Chondrocyte (in vitro differentiated cells): Measurements from ENCODE around the gene OR51L1. TPM values are rescaled to one million over a fixed set of nuclear protein-coding genes. Genes with fewer than 3 reads are reported as not detected.

Source experiments
- DNase-seq: peaks from one replicate; pipeline ENCODE4 v3.0.0; 2021; ENCODE audit warnings: mixed read lengths, low spot score
- H3K27ac Mint-ChIP-seq: one replicate; pipeline ENCODE4 v1.8.0; 2021; ENCODE audit warnings: mild to moderate bottlenecking, moderate library complexity, mixed read lengths; ENCODE audit not compliant: unreplicated experiment
- H3K27me3 Mint-ChIP-seq: 2 replicates; pipeline ENCODE4 v1.8.0; 2021; ENCODE audit warnings: low read depth, mixed read lengths
- H3K36me3 Mint-ChIP-seq: 2 replicates; pipeline ENCODE4 v1.8.0; 2021; ENCODE audit warnings: low read depth, mixed read lengths
- H3K4me1 Mint-ChIP-seq: 2 replicates; pipeline ENCODE4 v1.8.0; 2021; ENCODE audit warnings: low read depth, mild to moderate bottlenecking, mixed read lengths
- H3K4me3 Mint-ChIP-seq: one replicate; pipeline ENCODE4 v1.8.0; 2021; ENCODE audit warnings: mild to moderate bottlenecking, moderate library complexity, mixed read lengths; ENCODE audit not compliant: unreplicated experiment
- H3K9me3 Mint-ChIP-seq: 2 replicates; pipeline ENCODE4 v1.8.0; 2021; ENCODE audit warnings: low read depth, mixed read lengths
- CTCF ChIP-seq: fragments of 200-600 bp; sonication (generic); IDR thresholded peaks from 2 replicates; pipeline ENCODE4 v1.5.0; 2021; ENCODE audit warnings: antibody characterized with exemption, mild to moderate bottlenecking, moderate library complexity
- total RNA-seq: library from RNA; stranded (reverse); gene quantifications from 3 replicates; pipeline ENCODE4 v1.2.1, GENCODE V29; 2021

Gene OR51L1
- total RNA-seq, 1 donor from 2014 or later: not detected

DNA sequence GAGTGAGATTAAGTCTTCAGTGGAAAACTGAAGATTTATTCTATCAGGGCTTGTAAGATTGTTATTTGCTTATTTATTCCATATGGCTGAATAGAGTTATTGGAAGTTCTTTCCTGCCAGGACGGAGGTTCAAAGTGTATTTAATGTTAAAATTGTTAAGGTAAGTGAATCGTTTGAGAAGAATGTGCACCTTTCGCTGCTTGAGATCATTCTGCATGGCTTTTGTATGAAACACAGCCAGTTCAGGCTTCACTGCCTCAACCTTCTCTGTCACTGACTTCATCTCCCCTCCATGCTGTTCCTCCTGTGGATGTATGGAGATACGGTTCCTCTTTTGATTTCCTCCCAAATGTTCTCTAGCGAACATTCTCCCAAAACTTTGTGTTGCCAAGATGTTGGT, 19.2 kb upstream of the OR51L1 start:
- Mint-ChIP-seq H3K27me3 (peaks cover 5% of the 10 kb centered on the region), H3K4me1 (no peaks in the 10 kb centered on the region), H3K4me3 (no peak overlapping the region), H3K27ac (no peak overlapping the region), H3K9me3 (no peaks in the 10 kb centered on the region), H3K36me3 (no peaks in the 10 kb centered on the region)
- TF ChIP-seq CTCF: no peak
- no peak for DNase-seq

DNA sequence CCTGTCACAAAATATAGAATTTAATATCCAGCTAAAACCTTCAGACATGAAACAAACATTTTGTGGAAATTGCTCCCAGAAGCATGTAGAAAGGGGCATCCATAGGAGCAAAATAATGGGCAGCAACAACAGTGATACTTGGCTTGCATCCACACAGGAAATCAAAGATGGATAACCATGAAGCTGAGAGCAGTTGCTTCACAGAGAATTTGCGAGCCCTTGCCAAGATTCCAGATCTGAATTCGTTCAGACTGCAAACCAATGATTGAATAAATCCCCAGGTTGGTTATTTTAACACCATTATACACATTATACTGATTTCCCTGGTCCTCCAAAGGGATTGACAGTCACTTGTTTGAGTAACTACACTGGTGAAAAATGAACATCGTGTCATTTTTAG, 15.6 kb upstream of the OR51L1 start:
- TF ChIP-seq CTCF: no peak
- H3K9me3 Mint-ChIP-seq: no peaks in the 10 kb centered on the region
- H3K36me3 Mint-ChIP-seq: no peaks in the 10 kb centered on the region
- no peaks in the 10 kb centered on the region for H3K4me1 Mint-ChIP-seq
- peaks cover 8% of the 10 kb centered on the region for H3K27me3 Mint-ChIP-seq
- no peak overlapping the region for H3K27ac Mint-ChIP-seq
- no peak for DNase-seq
- H3K4me3 Mint-ChIP-seq: no peak overlapping the region

- DNase-seq: no peak
- no peak for TF ChIP-seq CTCF
- Mint-ChIP-seq H3K9me3 (no peaks in the 10 kb centered on the region), H3K4me3 (no peak overlapping the region), H3K36me3 (no peaks in the 10 kb centered on the region), H3K4me1 (no peaks in the 10 kb centered on the region), H3K27ac (no peak overlapping the region), H3K27me3 (peaks cover 11% of the 10 kb centered on the region)
These were observed 12.0 kb upstream of the OR51L1 start for GRCh38 chr11:4982678-4983077.

DNA sequence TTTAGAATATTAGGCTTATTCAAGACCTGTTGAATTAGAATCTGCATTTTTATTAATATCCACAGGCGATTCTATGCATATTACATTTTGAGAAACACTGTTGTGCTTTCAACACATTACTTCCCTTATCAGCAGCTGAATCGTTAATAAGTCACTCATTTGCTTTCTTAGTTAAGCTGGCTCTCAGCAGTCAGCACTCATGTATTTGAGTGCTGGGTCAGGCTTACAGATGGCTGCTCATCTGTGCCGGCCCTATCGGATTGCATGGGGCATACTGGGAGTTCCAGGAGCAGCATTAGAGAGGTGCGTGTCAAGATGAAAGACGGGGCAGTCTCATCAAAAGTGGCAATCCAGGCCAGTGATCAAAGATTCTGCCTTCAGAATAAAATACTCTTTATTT, 10.8 kb upstream of the OR51L1 start:
- H3K27me3 Mint-ChIP-seq: peaks cover 7% of the 10 kb centered on the region
- no peak overlapping the region for H3K4me3 Mint-ChIP-seq
- H3K4me1 Mint-ChIP-seq: no peaks in the 10 kb centered on the region
- H3K36me3 Mint-ChIP-seq: no peaks in the 10 kb centered on the region
- TF ChIP-seq CTCF: no peak
- H3K27ac Mint-ChIP-seq: no peak overlapping the region
- H3K9me3 Mint-ChIP-seq: no peaks in the 10 kb centered on the region
- no peak for DNase-seq

DNA sequence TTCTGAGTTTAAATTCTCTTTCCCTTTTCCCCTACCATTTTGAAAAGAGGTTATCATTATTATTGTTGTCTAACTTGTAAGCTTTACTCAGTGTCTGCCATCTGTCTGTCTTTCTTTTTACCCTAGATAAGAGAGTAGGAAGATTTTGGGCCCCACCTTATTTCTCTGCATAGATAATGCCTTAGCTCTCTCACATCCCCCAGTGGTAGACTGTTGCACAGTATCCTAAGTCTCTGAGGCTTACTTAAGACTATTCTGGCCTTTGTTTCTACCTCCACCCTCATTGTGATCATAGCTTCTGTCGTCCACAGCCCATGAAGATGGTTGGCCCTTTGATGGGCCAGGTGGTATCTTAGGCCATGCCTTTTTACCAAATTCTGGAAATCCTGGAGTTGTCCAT, 3.6 kb upstream of the OR51L1 start:
- Mint-ChIP-seq H3K4me3 (no peak overlapping the region), H3K27ac (no peak overlapping the region), H3K4me1 (no peaks in the 10 kb centered on the region), H3K36me3 (no peaks in the 10 kb centered on the region), H3K9me3 (no peaks in the 10 kb centered on the region), H3K27me3 (peaks cover 15% of the 10 kb centered on the region)
- no peak for DNase-seq
- TF ChIP-seq CTCF: peak; percentile 52
